ENCODE data around the gene CNTNAP5. TPM values are rescaled to one million over a fixed set of nuclear protein-coding genes. Genes with fewer than 3 reads are reported as not detected.

CNTNAP5 gene
- total and polyA plus RNA-seq, 9 of the 15 experiments (the other 6 are each of a cell fraction or from before 2014, with no cell fraction given): not detected

- no peak for TF ChIP-seq MCM3 (IDR thresholded peaks at IDR 0.05)
- 0 out of 2 replicates have a peak, but pooled peaks have one; percentile 23 for TF ChIP-seq DEAF1 (CRISPR knock-in tag; IDR thresholded peaks at IDR 0.05)
- no peak for TF ChIP-seq C11orf30 (IDR thresholded peaks at IDR 0.05; ENCODE audit: low read depth)
- TF ChIP-seq ZBTB26 (CRISPR knock-in tag; IDR thresholded peaks at IDR 0.05): no peak
- TF ChIP-seq EP300 (IDR thresholded peaks at IDR 0.05; ENCODE audit: low read length): peak; percentile 35; the same call in 1 of the 2 replicates
- no peak for TF ChIP-seq ZHX1 (conservative IDR thresholded peaks at IDR 0.05; ENCODE audit: low read length)
- peak; percentile 77 for TF ChIP-seq TEAD4 (IDR thresholded peaks at IDR 0.05; ENCODE audit: low read length)
- no peak for TF ChIP-seq TEAD4 (CRISPR knock-in tag; IDR thresholded peaks at IDR 0.05; ENCODE audit: borderline replicate concordance)
- TF ChIP-seq BRD9 (IDR thresholded peaks at IDR 0.05; ENCODE audit: low read depth, partially characterized antibody): no peak
- TF ChIP-seq FOXP1 (CRISPR knock-in tag; IDR thresholded peaks at IDR 0.05): no peak
- no peak for TF ChIP-seq CEBPG (CRISPR knock-in tag; IDR thresholded peaks at IDR 0.05)
- TF ChIP-seq CEBPG (tag; conservative IDR thresholded peaks at IDR 0.05 in 1 of 2, IDR thresholded peaks at IDR 0.05 in 1 of 2): no peak
- TF ChIP-seq NFYB (IDR thresholded peaks at IDR 0.05; ENCODE audit: extremely low read depth, insufficient read length): no peak
- TF ChIP-seq E2F3 (CRISPR knock-in tag; IDR thresholded peaks at IDR 0.05): no peak
- TF ChIP-seq ZKSCAN1 (IDR thresholded peaks at IDR 0.05; ENCODE audit: low read depth, low read length): no peak
- TF ChIP-seq XRCC4 (IDR thresholded peaks at IDR 0.05; ENCODE audit: extremely low read depth, insufficient read depth, insufficient read length): no peak
- no peak for TF ChIP-seq MAFF (IDR thresholded peaks at IDR 0.05; ENCODE audit: low read length)
- TF ChIP-seq STAT5A (IDR thresholded peaks at IDR 0.05; ENCODE audit: borderline replicate concordance, low read length): peak; percentile 70
- no peak for TF ChIP-seq VEZF1 (CRISPR knock-in tag; IDR thresholded peaks at IDR 0.05)
- no peak for TF ChIP-seq TEAD2 (tag; IDR thresholded peaks at IDR 0.05)
- TF ChIP-seq JUNB (CRISPR knock-in tag; conservative IDR thresholded peaks at IDR 0.05): no peak
Measured at GRCh38 chr2:124027182-124027581, 2.1 kb downstream of the CNTNAP5 start (continued).

All from K562 (cell line).